Measurements from ENCODE around the gene SNX32.

The SNX32 gene

GRCh38 chr11:65899356-65900124 is 65.8 kb downstream of the SNX32 start:
- no peak for DNase-seq (ENCODE audit: low read depth, low spot score)

DNA sequence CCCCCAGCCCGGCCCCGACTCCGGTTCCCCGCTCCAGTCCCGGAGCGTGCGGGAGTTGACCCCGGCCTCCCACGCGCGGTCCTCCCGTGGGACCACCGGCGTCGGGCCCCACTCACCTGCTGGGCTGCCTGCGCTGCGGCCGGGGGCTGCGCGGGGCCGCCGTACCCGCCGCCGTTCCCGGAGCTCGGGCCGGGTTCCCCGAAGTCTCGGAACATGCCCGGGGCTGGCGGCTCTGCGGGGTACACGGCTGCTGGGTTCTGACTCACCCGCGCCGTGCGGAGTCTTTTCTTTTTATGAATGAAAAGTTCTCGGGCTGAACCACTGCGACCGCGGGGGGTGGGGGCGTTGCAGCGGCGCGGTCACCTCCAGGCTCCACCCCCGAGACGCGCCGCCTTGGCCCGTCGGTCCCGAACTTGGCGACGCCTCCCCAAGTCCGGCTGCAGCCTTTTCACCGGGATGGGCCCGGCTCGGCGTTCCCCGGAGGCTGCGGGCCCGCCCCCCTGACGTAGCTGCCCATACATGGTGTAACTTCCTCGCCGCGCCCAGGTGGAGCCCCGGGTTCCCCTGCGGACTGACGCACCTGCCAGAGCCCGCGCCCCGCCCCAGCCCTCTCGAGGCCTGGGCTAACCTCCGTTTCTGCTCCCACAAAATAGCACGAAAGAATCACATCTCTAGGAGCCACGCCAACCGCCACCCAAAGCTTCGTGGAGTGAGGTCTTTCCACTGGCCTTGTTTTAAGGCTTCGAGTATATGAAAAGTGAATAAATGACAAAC is 66.5 kb downstream of the SNX32 start, which contains the start of gene FOSL1:
TSS of gene FOSL1 (minus strand) at position 264 of the 774 bp plus-strand sequence. CDS start at position 215, 49 bp downstream.
- DNase-seq (ENCODE audit: low read depth, low spot score) = peak; percentile 75

GRCh38 chr11:65900899-65901180 is 67.1 kb downstream of the SNX32 start:
- no peak for DNase-seq (ENCODE audit: low read depth, low spot score)

- DNase-seq (ENCODE audit: low read depth, low spot score) = no peak
Observed at GRCh38 chr11:65903068-65903481, 69.3 kb downstream of the SNX32 start.

Data from iPS DF 19.7 (cell line).